CD4-positive, alpha-beta T cell treated with Interleukin-2 at 100 ng/mL for 4 hours (primary cell): Measurements from ENCODE around the gene ZMAT5.
A peak's percentile ranks its signal among the peaks of the same experiment; 100 is the strongest.

Experiments used
- DNase-seq: peaks from one replicate; pipeline ENCODE4 v3.0.0-alpha.2; 2020; ENCODE audit warnings: low spot score

ZMAT5 gene

DNA sequence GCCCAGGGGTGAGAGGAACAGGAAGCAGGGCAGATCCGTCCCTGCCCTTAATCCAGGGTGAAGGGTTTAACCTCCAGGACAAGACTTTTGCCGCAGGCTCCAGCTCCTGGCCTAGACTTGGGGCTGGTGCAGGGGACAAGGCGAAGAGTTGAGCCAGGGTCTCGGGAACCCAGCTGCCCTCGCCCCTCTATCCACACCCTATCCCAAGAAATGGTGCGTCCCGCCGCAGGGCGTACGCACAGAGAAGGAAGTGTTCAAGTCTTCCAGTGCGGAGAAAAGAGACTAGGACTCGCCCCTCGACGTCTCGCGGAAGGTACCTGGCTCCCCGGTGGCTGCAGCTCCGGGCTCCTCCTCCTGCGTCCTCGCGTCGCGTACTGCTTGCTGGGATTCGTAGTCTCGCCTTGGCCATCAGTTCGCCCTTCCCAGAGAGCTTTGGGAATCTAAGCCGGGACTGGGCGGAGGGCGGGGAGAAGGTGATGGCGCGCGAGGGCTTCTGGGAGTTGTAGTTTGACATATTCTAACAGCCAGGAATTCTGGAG, at the start of gene ZMAT5:
Gene ZMAT5, minus strand, starts transcription at position 376 of the 539 bp plus-strand sequence. CDS start 18,463 bp downstream, outside the sequence.
- peak; percentile 96 for DNase-seq

DNA sequence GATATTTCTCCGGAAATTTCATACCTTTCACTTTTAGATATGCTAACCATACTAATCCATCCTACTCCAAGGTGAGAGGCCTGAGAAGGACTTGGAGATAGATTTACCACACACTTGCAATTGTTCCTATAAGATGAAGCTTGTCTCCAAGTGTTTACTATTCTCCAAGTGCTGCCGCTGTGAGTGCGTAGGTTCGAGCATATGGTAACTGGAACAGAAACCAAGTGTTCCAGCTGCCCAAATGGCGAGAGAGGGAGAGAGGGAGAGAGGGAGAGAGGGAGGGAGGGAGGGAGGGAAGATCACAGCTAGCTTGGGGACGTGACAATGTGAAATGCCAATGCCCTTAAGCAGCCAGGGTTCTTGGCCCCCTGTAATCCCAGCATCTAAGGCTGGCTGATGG, 49.7 kb upstream of the ZMAT5 start:
- no peak for DNase-seq

DNA sequence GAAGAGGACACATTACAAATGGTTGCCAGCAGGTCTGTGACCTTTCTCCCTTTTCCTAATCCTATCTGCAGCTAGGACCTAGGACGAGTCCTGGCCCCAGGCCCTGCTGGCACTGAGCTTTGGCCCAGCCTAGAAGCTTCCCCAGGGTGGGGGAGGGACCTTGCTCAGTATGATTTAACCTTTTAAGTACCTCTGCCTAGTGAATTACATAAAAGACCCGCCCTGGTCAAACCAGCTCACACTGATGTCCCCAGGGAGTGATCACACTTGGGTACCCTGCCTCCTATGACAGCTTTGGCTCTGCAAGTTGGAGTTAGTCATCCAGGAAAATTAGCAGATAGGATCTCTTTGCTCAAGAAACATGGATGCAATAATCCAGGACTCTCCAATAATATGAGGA, 49.3 kb upstream of the ZMAT5 start:
- DNase-seq, result no peak

- DNase-seq, result no peak
Measured at GRCh38 chr22:29815580-29815979, 48.8 kb upstream of the ZMAT5 start.

DNA sequence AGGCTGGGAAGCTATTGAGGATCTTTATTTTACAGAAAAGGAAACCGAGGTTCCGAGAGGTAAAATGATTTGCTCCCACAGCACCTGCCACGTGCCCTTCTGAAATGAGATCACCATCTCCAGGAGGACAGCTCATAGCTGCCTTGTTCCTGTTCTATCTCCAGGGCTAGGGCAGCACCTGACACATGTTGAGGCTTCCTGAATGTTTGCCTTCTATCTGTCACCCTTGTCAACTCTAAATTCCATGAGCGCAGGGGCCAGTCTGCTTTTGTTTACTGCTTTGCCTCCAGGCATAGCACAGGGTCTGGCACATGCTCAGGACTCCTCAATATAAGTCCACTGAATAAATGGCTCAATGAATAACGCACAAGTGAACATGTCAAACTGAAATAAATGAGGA, 47.2 kb upstream of the ZMAT5 start:
- DNase-seq, result no peak

DNA sequence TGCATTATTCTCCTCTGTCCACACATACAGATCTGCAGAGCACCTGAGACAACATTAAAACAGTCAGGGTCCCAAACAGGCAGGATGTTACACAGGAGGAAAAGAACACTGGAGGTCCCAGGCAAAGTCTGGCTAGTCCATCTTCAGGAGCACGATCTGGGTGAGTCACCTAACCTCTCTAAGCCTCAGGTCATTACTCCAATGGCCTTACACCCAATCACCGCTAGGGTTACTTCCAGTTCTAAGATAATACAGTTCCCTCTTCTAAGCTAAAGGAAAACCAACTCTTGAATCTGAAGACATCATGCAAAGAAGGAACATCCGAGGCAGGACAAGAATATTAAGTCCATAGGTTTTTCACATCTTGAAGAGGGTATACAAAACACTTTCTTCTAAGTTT, 46.8 kb upstream of the ZMAT5 start:
- no peak for DNase-seq

DNA sequence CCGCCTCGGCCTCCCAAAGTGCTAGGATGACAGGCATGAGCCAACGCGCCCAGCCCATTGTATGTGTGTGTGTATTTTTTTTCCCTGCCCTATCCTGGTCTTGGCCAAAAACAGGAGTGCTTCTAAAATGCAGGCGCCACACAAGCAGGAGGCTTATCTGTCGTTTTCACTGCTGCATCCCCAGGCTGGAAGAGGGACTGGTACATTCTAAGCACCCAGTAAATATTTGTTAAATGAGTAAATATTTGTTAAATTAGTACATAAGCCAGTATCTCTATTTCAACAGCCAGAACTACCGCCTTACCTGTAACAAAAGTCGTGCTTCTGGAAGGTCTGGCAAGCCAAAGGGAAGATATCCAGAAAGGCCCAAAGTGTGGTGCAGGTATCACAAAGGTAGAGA, 46.3 kb upstream of the ZMAT5 start:
- no peak for DNase-seq

DNA sequence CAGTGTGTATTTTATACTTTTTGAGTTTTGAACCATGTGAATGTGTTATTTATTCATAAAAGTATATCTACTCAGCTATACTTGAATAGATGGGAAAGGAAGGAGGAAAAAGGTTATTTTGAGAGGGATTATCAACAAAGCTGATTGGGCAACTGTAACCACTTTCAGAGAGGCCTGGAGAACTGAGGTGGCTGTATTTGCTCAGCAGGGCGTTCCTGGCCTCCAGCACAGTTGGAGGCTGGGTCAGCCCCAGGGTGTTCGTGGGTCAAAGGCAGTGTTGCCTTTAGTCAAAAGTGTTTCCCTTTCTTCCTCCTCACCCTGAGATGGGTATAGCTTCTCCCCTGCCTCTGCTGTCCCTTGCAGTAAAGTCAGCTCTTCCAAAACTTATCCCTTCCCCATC, 44.6 kb upstream of the ZMAT5 start:
- no peak for DNase-seq

GRCh38 chr22:29810216-29810615, 43.4 kb upstream of the ZMAT5 start:
- DNase-seq, result no peak

DNA sequence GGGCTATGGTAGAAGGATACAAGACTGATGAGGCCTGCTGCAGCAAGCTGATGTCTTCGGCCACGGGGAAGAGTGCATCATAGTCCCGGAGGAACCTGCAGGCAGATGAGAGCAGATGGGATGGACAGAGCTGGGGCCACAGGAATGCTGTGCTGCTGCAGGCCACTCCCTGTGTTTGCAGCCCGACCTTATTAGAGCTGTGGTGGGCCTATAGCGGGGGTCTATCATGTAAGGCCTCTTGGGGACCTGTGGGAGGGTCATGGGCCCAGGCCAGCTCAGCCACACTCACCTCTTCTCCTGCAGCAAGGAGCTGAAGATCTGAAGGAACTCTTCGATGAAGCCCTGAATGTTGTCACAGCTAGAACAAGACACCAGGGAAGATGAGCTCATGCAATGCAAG, 39.4 kb upstream of the ZMAT5 start:
- DNase-seq, result no peak

DNA sequence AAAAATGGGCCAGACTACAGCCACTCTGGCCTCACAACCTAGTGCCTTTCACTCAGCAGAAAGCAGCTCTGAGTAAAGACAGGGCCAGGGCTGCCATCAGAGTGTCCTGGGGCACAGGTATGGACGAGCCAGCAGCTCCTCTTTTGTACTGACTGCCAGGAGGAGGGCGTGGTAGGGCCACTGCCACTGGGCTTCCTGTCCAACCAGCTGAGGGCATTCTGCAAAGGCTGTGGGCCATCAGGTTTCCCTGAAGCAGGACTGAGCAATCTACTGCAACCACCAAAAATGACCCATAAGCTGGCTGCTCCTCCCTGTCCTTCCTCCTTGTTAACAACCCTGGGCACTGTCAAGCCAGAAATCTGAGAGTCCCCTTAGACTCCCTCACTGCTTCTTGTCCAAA, 38.2 kb upstream of the ZMAT5 start:
- no peak for DNase-seq

DNA sequence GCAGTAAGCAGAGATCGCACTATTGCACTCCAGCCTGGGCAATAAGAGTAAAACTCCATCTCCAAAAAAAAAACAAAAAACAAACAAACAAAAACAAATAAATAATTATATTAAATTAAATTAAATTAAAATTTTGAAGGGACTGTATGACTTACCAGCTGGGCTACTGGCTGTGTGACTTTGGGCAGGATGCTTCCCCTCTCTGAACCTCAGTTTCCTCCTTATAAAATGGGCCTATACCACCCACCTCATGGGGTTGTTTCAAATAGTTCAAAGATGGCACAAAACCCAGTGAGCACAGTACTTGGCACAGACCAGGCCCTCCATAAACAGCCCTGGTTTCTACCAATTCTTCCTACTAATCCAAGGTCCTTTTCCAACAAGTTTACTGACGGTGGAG, 36.4 kb upstream of the ZMAT5 start:
- no peak for DNase-seq

GRCh38 chr22:29801796-29802195, 35.0 kb upstream of the ZMAT5 start:
- DNase-seq, result no peak

GRCh38 chr22:29801153-29801552, 34.3 kb upstream of the ZMAT5 start:
- DNase-seq, result no peak

DNA sequence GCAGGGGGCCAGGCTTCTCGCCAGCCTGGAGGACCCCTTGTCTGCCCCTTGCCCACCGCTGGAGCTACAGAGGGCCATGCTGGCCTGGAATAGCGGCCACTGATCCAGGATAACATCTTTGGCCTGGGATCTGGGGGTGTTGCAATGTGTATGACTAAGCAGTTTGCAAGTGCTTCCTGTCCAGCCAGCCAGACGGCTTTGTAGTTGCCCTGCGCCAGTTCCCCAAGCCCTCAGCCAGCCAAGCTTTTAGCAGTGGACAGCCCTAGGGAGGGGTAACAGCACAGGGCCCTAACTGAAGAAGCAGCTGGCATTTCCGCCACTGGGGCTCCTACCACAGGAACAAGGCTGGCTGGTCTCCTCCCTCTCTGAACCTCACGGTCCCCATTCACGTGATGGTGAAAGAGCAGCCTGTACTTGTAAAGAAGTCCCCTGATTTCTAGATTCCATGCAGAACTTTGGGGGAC, 32.4 kb upstream of the ZMAT5 start:
- DNase-seq, result no peak

- DNase-seq, result no peak
Measured at GRCh38 chr22:29798801-29799200, 32.0 kb upstream of the ZMAT5 start.

DNA sequence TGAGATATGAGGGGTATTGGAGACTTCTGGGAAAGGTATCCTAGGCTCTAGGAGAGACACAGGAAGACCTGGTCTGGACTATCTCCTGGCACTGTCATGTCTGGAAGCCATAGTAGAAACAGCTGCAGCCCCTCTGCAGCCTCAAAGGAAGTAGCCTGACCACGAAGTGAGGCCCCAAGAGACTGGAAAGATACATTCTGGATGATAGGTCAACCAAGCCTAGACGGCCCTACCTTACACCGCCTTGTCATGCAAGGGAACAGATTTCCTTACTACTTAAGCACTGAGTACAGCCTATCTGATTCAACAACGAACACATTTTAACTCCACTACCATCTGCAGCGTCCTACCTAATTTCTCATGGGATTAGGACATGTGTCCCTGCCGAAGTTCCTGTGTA, 31.5 kb upstream of the ZMAT5 start:
- DNase-seq, result no peak

GRCh38 chr22:29797351-29797750, 30.5 kb upstream of the ZMAT5 start:
- no peak for DNase-seq

- DNase-seq, result no peak
Measured at GRCh38 chr22:29795663-29796062, 28.9 kb upstream of the ZMAT5 start.

DNA sequence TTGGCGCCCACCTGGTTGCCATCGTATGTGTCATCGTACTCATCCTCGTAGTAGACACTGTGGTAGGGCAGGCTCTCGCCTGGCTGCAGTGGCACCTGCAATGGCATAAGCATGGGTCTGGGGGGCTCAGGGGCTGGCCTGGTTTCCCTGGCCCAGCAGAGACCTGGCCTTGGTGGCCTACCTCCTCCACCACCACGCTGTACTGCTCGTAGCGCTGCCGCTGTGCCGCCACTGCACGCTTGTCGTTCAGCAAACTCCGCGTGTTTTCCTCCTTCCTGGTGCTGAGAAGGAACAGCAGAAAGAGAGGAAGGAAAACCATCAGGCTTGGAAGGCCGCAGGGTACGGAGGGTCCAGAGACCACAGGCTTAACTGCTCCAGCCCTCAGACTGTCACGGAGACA, 26.6 kb upstream of the ZMAT5 start:
- DNase-seq, result no peak

DNA sequence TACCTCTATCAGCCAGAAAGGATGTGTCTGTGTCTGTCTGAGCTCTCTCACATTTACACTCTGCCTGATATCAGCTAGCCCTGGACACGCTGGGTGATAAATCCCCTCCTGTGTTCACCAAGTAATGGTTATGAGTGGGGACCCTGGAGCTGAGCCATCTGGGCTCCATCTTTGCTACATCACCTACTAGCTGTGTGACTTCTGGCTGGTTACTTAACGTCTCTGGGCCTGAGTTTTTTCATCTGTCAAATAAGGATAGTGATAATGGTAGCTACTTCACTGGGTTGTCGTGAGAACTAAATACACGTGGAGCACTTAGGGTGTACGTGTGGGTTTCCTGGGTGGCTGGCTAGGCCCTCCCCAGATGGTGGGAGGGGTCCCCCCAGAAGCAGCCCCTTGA, 23.3 kb upstream of the ZMAT5 start:
- DNase-seq, result no peak

DNA sequence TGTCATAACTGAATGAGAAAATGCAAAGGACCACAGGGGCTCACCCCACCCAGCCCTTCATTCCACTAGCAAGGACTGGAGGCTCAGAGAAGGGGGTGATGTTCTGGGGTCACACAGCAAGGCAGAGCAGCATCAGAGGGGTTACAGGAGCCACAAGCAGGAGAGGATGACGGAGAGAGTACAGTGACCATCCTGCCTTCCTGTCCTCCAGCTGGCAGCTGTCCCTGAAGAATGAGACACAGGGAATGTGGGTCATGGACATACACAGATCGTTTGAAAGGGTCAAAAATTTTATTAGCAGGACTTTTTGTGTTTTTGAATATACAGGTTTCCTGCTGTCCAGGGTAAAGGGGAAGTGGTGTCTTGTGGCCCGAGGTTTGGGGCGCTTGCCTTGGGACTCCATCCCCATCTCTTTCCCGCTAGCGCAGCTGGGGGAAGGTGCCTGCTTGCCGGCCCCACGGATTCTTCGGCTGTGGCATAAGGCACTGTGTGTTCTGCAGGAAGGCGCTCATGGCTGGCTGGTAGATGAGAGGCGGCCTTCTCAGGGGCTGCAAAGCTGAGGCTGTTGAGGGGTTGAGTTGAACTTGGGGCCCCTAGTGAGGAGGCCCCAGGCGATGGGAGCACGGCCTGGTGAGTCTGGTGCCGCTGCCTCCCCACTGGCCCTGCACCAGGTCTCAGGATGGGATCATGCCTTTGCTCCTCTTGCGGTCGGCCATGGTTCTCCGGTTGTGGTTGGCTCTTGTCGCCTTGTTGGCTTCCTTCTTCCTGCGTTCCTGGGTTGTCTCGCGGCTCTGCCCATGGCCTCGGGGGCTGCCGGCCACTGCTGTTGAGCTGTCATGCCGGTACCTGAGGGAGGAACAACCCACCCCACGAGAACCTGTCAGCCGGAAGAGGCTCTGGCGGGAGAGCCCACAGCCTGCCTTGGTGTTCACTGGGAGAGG, 21.8 kb upstream of the ZMAT5 start:
- DNase-seq, result no peak

GRCh38 chr22:29787371-29787980, 20.7 kb upstream of the ZMAT5 start:
- DNase-seq, result no peak
